NCI-H2227 (cell line): ENCODE results near the gene FGF4.

Experiments
- DNase-seq: peaks from one replicate; lab custom pipeline; 2025; ENCODE audit not compliant: unreplicated experiment; lab: John Stamatoyannopoulos, UW

The FGF4 gene

GRCh38 chr11:69729252-69729651 lies 45.9 kb downstream of the FGF4 start:
- no peak for DNase-seq

GRCh38 chr11:69727266-69727665 lies 47.9 kb downstream of the FGF4 start:
- no peak for DNase-seq

GRCh38 chr11:69726481-69726880 lies 48.7 kb downstream of the FGF4 start:
- no peak for DNase-seq

DNA sequence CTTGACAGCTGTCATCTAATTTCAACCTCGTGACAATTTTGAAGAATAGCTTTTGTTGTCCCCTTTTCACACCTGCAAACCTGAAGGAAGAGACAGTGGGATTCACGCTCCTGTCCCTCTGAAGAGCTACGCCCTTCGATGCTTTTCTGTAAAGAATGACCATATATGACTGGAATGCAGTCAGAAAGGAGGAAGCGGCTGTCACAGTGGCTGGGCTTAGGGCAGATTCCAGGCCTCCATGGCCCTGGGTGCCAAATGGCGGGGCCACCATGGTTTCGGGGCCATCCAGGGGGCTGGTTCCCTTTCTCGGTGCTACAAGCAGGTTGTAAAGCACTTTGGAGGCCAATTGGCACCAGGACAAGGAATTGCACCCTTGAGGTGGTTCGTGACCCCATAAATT lies 49.1 kb downstream of the FGF4 start:
- no peak for DNase-seq

- DNase-seq = no peak
Observed at GRCh38 chr11:69721745-69722144, 53.4 kb downstream of the FGF4 start.

DNA sequence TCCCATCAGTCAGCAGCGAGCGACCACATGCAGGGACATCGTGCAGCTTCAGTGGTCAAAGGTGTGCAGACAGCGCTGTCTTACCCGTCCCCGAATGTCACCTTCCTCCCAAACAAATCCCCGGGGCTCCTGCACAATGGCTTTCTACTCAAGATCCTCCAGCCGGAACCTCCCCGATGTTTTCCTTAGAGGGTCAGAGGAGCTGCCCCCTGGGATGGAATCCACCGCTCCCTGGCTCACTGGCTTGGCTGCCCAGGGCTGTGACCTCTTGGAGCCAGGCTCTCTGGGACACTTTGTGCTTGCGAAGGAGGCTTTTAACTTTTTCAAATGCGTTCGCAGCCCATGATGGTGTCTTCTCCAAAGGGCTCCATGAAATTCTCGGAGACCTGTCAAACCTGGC lies 54.0 kb downstream of the FGF4 start:
- no peak for DNase-seq
